Measurements from ENCODE around the gene CCDC85B. TPM values are rescaled to one million over a fixed set of nuclear protein-coding genes. Genes with fewer than 3 reads are reported as not detected.

The CCDC85B gene
- total RNA-seq, result 9.1 TPM

DNA sequence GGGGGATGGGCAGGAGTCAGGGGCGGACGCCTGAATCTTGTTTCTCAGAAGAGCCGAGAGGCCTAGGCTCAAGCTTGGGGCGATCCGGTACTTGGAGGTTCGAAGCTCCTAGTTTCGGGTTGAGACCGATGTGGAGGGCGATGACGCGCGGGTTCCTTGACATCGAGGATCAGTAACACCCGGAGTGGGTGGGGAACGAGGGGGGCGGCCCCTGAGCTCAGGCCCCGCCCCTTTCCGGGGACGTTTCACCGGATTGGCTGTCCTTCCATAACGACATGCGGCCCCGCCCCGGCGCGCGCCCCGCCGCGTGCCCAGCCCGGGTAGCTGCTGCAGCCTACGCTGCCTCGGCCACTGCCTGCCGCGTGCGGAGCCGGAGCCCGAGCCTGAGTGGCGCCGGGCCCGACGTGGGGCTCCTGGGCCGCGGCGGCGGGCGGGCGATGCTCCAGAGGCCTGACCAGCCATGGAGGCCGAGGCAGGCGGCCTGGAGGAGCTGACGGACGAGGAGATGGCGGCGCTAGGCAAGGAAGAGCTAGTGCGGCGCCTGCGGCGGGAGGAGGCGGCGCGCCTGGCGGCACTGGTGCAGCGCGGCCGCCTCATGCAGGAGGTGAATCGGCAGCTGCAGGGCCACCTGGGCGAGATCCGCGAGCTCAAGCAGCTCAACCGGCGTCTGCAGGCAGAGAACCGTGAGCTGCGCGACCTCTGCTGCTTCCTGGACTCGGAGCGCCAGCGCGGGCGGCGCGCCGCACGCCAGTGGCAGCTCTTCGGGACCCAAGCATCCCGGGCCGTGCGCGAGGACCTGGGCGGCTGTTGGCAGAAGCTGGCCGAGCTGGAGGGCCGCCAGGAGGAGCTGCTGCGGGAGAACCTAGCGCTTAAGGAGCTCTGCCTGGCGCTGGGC lies at the start of gene CCDC85B:
CCDC85B (plus strand) TSS at position 350 of the 895 bp plus-strand sequence; CDS start at position 461, 111 bp downstream.

GRCh38 chr11:65857853-65858680 lies 32.4 kb upstream of the CCDC85B start, which contains the start of gene CFL1:
CFL1 (minus strand) TSS chr11:65858180; CDS start chr11:65858099, 81 bp downstream.

GRCh38 chr11:65860278-65861164 lies 30.0 kb upstream of the CCDC85B start, which contains the start of gene MUS81:
MUS81 (plus strand) TSS chr11:65860433; CDS start chr11:65860754, 321 bp downstream.

GRCh38 chr11:65872586-65873317 lies 17.7 kb upstream of the CCDC85B start, which contains the start of gene EFEMP2:
EFEMP2 (minus strand) TSS chr11:65872800; CDS start chr11:65872354, 446 bp downstream.

DNA sequence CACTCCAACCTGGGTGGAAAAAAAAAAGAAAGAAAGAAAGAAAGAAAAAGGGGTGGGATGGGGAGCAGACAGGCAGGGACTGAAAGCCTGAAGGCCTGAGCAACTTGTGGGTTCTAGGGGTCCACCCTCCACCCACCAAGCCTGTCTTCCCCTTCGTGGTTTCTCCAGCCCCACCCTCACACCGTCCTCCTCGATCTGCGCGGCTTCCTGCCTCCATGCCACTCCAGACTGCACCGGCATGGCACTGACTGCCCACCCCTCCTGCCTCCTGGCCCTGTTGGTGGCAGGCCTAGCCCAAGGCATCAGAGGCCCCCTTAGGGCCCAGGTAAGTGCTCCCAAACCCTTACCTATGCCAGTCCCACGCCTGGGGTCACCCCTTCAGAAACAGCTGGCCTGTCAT lies 10.9 kb upstream of the CCDC85B start, which contains the start of gene CTSW:
CTSW (plus strand) TSS at position 221 of the 400 bp plus-strand sequence; CDS start at position 239, 18 bp downstream.

GRCh38 chr11:65888163-65888814 lies 2.2 kb upstream of the CCDC85B start, which contains the start of gene FIBP:
FIBP (minus strand) TSS chr11:65888471; CDS start chr11:65888418, 53 bp downstream.

GRCh38 chr11:65900125-65900898 lies 9.8 kb downstream of the CCDC85B start, which contains the start of gene FOSL1:
FOSL1 (minus strand) TSS chr11:65900388; CDS start chr11:65900339, 49 bp downstream.

DNA sequence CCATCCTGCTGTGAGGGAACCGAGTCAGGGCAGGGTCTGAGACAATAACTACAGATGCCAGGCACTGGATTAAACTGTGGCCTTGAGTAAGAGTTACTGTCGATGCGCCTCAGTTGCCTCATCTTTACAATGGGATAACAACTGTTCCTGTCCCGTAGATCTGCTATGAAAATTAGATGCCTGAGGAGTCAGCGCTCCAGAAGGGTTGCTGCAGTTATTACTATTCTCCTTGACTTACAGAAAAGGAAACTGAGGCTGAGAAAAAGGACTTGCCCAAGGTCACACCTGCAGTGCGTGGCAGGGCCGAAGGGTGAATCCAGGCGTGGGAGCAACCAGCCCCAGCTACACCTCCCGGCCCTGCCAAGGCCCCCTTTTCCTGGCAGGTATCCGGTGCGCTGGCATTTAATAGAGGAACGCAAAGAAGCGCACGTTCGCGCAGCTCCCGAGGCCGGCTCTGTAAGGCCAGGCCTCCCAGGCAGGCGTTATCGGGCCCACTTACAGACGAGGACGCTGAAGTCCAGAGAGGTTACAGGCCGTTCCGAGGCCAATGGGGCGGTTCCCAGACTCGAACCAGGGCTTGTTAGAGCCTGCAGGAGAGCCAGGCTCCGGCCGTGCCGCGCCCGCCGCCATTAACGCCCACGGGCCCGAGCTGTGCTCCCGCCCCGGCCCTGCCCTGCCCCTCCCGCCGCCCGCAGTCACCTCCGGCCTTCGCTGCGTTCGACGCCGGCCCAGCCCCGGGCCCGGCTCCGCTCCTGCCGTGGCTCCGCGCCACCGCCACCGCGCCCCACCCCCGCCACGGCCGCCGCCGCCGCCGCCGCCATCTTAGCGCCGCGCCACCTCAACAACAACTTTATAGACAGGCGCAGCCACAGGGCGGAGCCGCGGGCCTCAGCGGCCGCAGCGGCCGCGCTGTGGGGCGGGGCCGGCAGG lies 28.0 kb downstream of the CCDC85B start, which contains the start of gene C11orf68:
C11orf68 (minus strand) TSS at position 852 of the 930 bp plus-strand sequence; CDS start at position 821, 31 bp downstream.

GRCh38 chr11:65919141-65919572 lies 28.7 kb downstream of the CCDC85B start, which contains the start of gene DRAP1:
DRAP1 (plus strand) TSS chr11:65919426; CDS start chr11:65919502, 76 bp downstream.

Other genes starting within 250 kb of the CCDC85B start
- gene RELA, start 227.8 kb upstream of the CCDC85B start, total RNA-seq, result 30.7 TPM
- 46.0 TPM for gene KAT5, start 178.4 kb upstream of the CCDC85B start, total RNA-seq
- gene RNASEH2C, start 169.9 kb upstream of the CCDC85B start, total RNA-seq, result 17.2 TPM
- 8.8 TPM for gene AP5B1, start 109.7 kb upstream of the CCDC85B start, total RNA-seq
- not detected for gene OVOL1, start 103.6 kb upstream of the CCDC85B start, total RNA-seq
- gene SNX32, start 56.7 kb upstream of the CCDC85B start, total RNA-seq, result 20.7 TPM
- gene CFL1, start 32.5 kb upstream of the CCDC85B start, total RNA-seq, result 647 TPM
- 70.4 TPM for gene MUS81, start 30.2 kb upstream of the CCDC85B start, total RNA-seq
- gene EFEMP2, start 17.9 kb upstream of the CCDC85B start, total RNA-seq, result 18.8 TPM
- gene CTSW, start 10.8 kb upstream of the CCDC85B start, total RNA-seq, result not detected
- gene FIBP, start 2.2 kb upstream of the CCDC85B start, total RNA-seq, result 121 TPM
- gene FOSL1, start 9.7 kb downstream of the CCDC85B start, total RNA-seq, result not detected
- gene C11orf68, start 28.4 kb downstream of the CCDC85B start, total RNA-seq, result 11.6 TPM
- 61.7 TPM for gene DRAP1, start 28.8 kb downstream of the CCDC85B start, total RNA-seq
- gene TSGA10IP, start 54.8 kb downstream of the CCDC85B start, total RNA-seq, result not detected
- gene SART1, start 71.1 kb downstream of the CCDC85B start, total RNA-seq, result 41.9 TPM
- 33.5 TPM for gene EIF1AD, start 111.5 kb downstream of the CCDC85B start, total RNA-seq
- gene BANF1, start 111.8 kb downstream of the CCDC85B start, total RNA-seq, result 16.9 TPM
- gene CST6, start 121.3 kb downstream of the CCDC85B start, total RNA-seq, result not detected
- not detected for gene CATSPER1, start 135.8 kb downstream of the CCDC85B start, total RNA-seq
- 17.2 TPM for gene GAL3ST3, start 158.5 kb downstream of the CCDC85B start, total RNA-seq
- gene SF3B2, start 161.7 kb downstream of the CCDC85B start, total RNA-seq, result 125 TPM
- 101 TPM for gene PACS1, start 179.6 kb downstream of the CCDC85B start, total RNA-seq

All from parietal lobe (tissue), 1 donor.